ENCODE data around the gene SHROOM2. TPM values are rescaled to one million over a fixed set of nuclear protein-coding genes. Genes with fewer than 3 reads are reported as not detected.

Gene SHROOM2
- total RNA-seq, 1 experiment from 2014 or later, result 1.2 TPM

GRCh38 chrX:9867226-9867625, 81.0 kb downstream of the SHROOM2 start:
- intact Hi-C loops (cut with micrococcal nuclease), result no loop called here
- H3K27me3 Mint-ChIP-seq (ENCODE audit: insufficient read depth, unreplicated experiment), result no peaks in the 10 kb centered on the region
- H3K27ac Mint-ChIP-seq (ENCODE audit: low read depth, unreplicated experiment), result no peak overlapping the region
- TF ChIP-seq CTCF (IDR thresholded peaks at IDR 0.05; ENCODE audit: unreplicated experiment), result no peak
- POLR2A ChIA-PET, result no interaction called here
- no peak overlapping the region for H3K4me3 Mint-ChIP-seq (ENCODE audit: unreplicated experiment)
- H3K9me3 Mint-ChIP-seq (ENCODE audit: unreplicated experiment), result no peaks in the 10 kb centered on the region
- H3K4me1 Mint-ChIP-seq (ENCODE audit: insufficient read depth, unreplicated experiment), result peaks cover 21% of the 10 kb centered on the region
- CTCF ChIA-PET, result no interaction called here
- H3K36me3 Mint-ChIP-seq (ENCODE audit: insufficient read depth, unreplicated experiment), result peaks cover 3% of the 10 kb centered on the region
- DNase-seq (ENCODE audit: unreplicated experiment), result no peak
- BruUV-seq (replicated peaks), result no TSS peak

- no peak for TF ChIP-seq CTCF (IDR thresholded peaks at IDR 0.05; ENCODE audit: unreplicated experiment)
- ChIA-PET POLR2A (no interaction called here), CTCF (interaction anchor here (1.2 kb wide), 1 partner anchor 128 kb away, joined by 3 read pairs; no protein-coding TSS in a partner anchor)
- Mint-ChIP-seq H3K9me3 (ENCODE audit: unreplicated experiment) (no peaks in the 10 kb centered on the region), H3K4me1 (ENCODE audit: insufficient read depth, unreplicated experiment) (peaks cover 21% of the 10 kb centered on the region), H3K27me3 (ENCODE audit: insufficient read depth, unreplicated experiment) (no peaks in the 10 kb centered on the region), H3K27ac (ENCODE audit: low read depth, unreplicated experiment) (no peak overlapping the region), H3K36me3 (ENCODE audit: insufficient read depth, unreplicated experiment) (peaks cover 5% of the 10 kb centered on the region), H3K4me3 (ENCODE audit: unreplicated experiment) (no peak overlapping the region)
- BruUV-seq (replicated peaks), result no TSS peak
- intact Hi-C loops (cut with micrococcal nuclease), result no loop called here
- DNase-seq (ENCODE audit: unreplicated experiment), result no peak
These were observed 81.5 kb downstream of the SHROOM2 start for GRCh38 chrX:9867753-9868152.

GRCh38 chrX:9871701-9872268, 85.6 kb downstream of the SHROOM2 start:
- ChIA-PET CTCF (interaction anchor here (0.5 to 3.0 kb wide), 9 partner anchors 10 to 1229 kb away, joined by 3 to 9 read pairs (median 3); no protein-coding TSS in a partner anchor), POLR2A (interaction anchor here (0.6 to 1.3 kb wide), 3 partner anchors 25 to 764 kb away, joined by 3 to 5 read pairs (median 4); no protein-coding TSS in a partner anchor)
- peak; percentile 58 for DNase-seq (ENCODE audit: unreplicated experiment)
- intact Hi-C loops (cut with micrococcal nuclease), result no loop called here
- Mint-ChIP-seq H3K27me3 (ENCODE audit: insufficient read depth, unreplicated experiment) (no peaks in the 10 kb centered on the region), H3K9me3 (ENCODE audit: unreplicated experiment) (no peaks in the 10 kb centered on the region), H3K4me1 (ENCODE audit: insufficient read depth, unreplicated experiment) (peaks cover 29% of the 10 kb centered on the region), H3K27ac (ENCODE audit: low read depth, unreplicated experiment) (peak overlapping the region; percentile 71), H3K4me3 (ENCODE audit: unreplicated experiment) (no peak overlapping the region), H3K36me3 (ENCODE audit: insufficient read depth, unreplicated experiment) (peaks cover 5% of the 10 kb centered on the region)
- no TSS peak for BruUV-seq (replicated peaks)
- no peak for TF ChIP-seq CTCF (IDR thresholded peaks at IDR 0.05; ENCODE audit: unreplicated experiment)

- Mint-ChIP-seq H3K9me3 (ENCODE audit: unreplicated experiment) (no peaks in the 10 kb centered on the region), H3K4me3 (ENCODE audit: unreplicated experiment) (no peak overlapping the region), H3K27me3 (ENCODE audit: insufficient read depth, unreplicated experiment) (no peaks in the 10 kb centered on the region), H3K27ac (ENCODE audit: low read depth, unreplicated experiment) (no peak overlapping the region), H3K36me3 (ENCODE audit: insufficient read depth, unreplicated experiment) (peaks cover 5% of the 10 kb centered on the region), H3K4me1 (ENCODE audit: insufficient read depth, unreplicated experiment) (peaks cover 27% of the 10 kb centered on the region)
- DNase-seq (ENCODE audit: unreplicated experiment), result no peak
- no peak for TF ChIP-seq CTCF (IDR thresholded peaks at IDR 0.05; ENCODE audit: unreplicated experiment)
- no TSS peak for BruUV-seq (replicated peaks)
- intact Hi-C loops (cut with micrococcal nuclease), result no loop called here
- POLR2A ChIA-PET, result no interaction called here
- CTCF ChIA-PET, result interaction anchor here (0.6 to 3.0 kb wide), 6 partner anchors 12 to 143 kb away, joined by 3 to 9 read pairs (median 3); no protein-coding TSS in a partner anchor
These were observed 87.1 kb downstream of the SHROOM2 start for GRCh38 chrX:9873360-9873759.

All from MCF 10A (cell line).